Osteoblast (primary cell): ENCODE results near the gene GJA4. TPM values are rescaled to one million over a fixed set of nuclear protein-coding genes. Genes with fewer than 3 reads are reported as not detected.

ENCODE experiments used
- DNase-seq: peaks from one replicate; pipeline ENCODE4 v3.0.0; 2011; ENCODE audit warnings: low spot score, mixed read lengths; ENCODE audit not compliant: insufficient read length; ENCODE audit errors: missing footprints
- H2AFZ ChIP-seq: 2 replicates; pipeline ENCODE4 v1.6.0; 2011; ENCODE audit warnings: mild to moderate bottlenecking, low read length
- H3K27ac ChIP-seq: 2 replicates; pipeline ENCODE4 v1.5.1; 2011; ENCODE audit warnings: mild to moderate bottlenecking, low read depth, low read length, moderate library complexity
- H3K27me3 ChIP-seq: 2 replicates; pipeline ENCODE4 v1.6.0; 2012; ENCODE audit warnings: mild to moderate bottlenecking, control low read depth, inconsistent platforms, low read length, moderate library complexity; ENCODE audit not compliant: insufficient read depth
- H3K36me3 ChIP-seq: 2 replicates; pipeline ENCODE4 v1.5.1; 2011; ENCODE audit warnings: mild to moderate bottlenecking, low read length, control low read depth, moderate library complexity; ENCODE audit not compliant: insufficient read depth
- H3K4me1 ChIP-seq: 2 replicates; pipeline ENCODE4 v1.5.1; 2011; ENCODE audit warnings: mild to moderate bottlenecking, low read length, control low read depth, moderate library complexity; ENCODE audit not compliant: insufficient read depth
- H3K4me2 ChIP-seq: 2 replicates; pipeline ENCODE4 v1.6.0; 2011; ENCODE audit warnings: mild to moderate bottlenecking, low read length; ENCODE audit not compliant: insufficient read depth
- H3K4me3 ChIP-seq: fragments of 200-600 bp; sonication (generic); 3 replicates; pipeline ENCODE4 v1.5.1; 2012; ENCODE audit warnings: mild to moderate bottlenecking, low read length, inconsistent platforms; ENCODE audit not compliant: insufficient read depth
- H3K79me2 ChIP-seq: 2 replicates; pipeline ENCODE4 v1.6.0; 2012; ENCODE audit warnings: mild to moderate bottlenecking, low read length, control low read depth, inconsistent platforms; ENCODE audit not compliant: insufficient read depth
- H3K9me3 ChIP-seq: 2 replicates; pipeline ENCODE4 v1.5.1; 2011; ENCODE audit warnings: low read depth, low read length, control low read depth
- H4K20me1 ChIP-seq: 2 replicates; pipeline ENCODE4 v1.6.0; 2012; ENCODE audit warnings: mild to moderate bottlenecking, low read length, control low read depth; ENCODE audit not compliant: insufficient read depth
- total RNA-seq: library from RNA; depleted of rRNA; stranded (reverse); fragments of >200 nt; gene quantifications from 2 replicates; pipeline ENCODE4 v1.2.3, GENCODE V29; 2012
- TF ChIP-seq, protein P1 (sequence below): IDR thresholded peaks from 2 replicates; pipeline ENCODE4 v1.5.1; 2011; ENCODE audit warnings: mild to moderate bottlenecking, low read depth, low read length, moderate library complexity; ENCODE audit errors: extremely low read depth

Gene GJA4
- total RNA-seq, 1 donor: not detected

- DNase-seq: peak; percentile 45
- Histone ChIP-seq H3K27ac (no peak overlapping the region), H3K4me3 (no peak overlapping the region), H3K9me3 (no peaks in the 10 kb centered on the region), H2AFZ (no peak overlapping the region), H3K4me1 (no peaks in the 10 kb centered on the region), H3K79me2 (no peaks in the 10 kb centered on the region), H3K27me3 (no peaks in the 10 kb centered on the region), H3K36me3 (no peaks in the 10 kb centered on the region), H4K20me1 (no peaks in the 10 kb centered on the region), H3K4me2 (no peak overlapping the region)
- TF ChIP-seq, protein P1, sequence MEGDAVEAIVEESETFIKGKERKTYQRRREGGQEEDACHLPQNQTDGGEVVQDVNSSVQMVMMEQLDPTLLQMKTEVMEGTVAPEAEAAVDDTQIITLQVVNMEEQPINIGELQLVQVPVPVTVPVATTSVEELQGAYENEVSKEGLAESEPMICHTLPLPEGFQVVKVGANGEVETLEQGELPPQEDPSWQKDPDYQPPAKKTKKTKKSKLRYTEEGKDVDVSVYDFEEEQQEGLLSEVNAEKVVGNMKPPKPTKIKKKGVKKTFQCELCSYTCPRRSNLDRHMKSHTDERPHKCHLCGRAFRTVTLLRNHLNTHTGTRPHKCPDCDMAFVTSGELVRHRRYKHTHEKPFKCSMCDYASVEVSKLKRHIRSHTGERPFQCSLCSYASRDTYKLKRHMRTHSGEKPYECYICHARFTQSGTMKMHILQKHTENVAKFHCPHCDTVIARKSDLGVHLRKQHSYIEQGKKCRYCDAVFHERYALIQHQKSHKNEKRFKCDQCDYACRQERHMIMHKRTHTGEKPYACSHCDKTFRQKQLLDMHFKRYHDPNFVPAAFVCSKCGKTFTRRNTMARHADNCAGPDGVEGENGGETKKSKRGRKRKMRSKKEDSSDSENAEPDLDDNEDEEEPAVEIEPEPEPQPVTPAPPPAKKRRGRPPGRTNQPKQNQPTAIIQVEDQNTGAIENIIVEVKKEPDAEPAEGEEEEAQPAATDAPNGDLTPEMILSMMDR: no peak
These were observed 35.4 kb upstream of the GJA4 start for GRCh38 chr1:34757386-34757785.

DNA sequence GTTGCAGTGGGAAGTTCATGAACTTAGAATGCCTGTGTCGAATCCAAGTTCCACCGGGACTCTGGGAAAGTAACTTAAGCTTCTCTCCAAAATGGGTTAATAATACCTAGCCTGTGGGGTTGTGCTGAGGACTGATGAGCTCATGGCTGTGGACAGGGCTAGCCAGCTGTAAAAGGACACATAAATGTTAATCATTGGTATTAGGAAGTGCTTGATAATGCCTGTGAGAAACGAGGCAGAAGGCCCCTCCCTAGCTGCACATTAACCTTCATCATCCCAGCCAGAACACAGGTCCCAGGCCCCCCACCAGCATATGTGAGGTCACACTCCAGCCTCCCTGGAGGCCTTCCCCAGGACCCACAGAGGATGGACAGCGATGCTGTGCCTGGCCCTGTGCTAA, 34.0 kb upstream of the GJA4 start:
- H3K27ac ChIP-seq: no peak overlapping the region
- H3K79me2 ChIP-seq: no peaks in the 10 kb centered on the region
- H3K9me3 ChIP-seq: no peaks in the 10 kb centered on the region
- no peaks in the 10 kb centered on the region for H4K20me1 ChIP-seq
- H3K4me1 ChIP-seq: peaks cover 8% of the 10 kb centered on the region
- no peak overlapping the region for H3K4me2 ChIP-seq
- no peaks in the 10 kb centered on the region for H3K27me3 ChIP-seq
- H2AFZ ChIP-seq: no peak overlapping the region
- H3K36me3 ChIP-seq: no peaks in the 10 kb centered on the region
- H3K4me3 ChIP-seq: no peak overlapping the region
- peak; percentile 42 for DNase-seq
- TF ChIP-seq, protein P1: no peak

DNA sequence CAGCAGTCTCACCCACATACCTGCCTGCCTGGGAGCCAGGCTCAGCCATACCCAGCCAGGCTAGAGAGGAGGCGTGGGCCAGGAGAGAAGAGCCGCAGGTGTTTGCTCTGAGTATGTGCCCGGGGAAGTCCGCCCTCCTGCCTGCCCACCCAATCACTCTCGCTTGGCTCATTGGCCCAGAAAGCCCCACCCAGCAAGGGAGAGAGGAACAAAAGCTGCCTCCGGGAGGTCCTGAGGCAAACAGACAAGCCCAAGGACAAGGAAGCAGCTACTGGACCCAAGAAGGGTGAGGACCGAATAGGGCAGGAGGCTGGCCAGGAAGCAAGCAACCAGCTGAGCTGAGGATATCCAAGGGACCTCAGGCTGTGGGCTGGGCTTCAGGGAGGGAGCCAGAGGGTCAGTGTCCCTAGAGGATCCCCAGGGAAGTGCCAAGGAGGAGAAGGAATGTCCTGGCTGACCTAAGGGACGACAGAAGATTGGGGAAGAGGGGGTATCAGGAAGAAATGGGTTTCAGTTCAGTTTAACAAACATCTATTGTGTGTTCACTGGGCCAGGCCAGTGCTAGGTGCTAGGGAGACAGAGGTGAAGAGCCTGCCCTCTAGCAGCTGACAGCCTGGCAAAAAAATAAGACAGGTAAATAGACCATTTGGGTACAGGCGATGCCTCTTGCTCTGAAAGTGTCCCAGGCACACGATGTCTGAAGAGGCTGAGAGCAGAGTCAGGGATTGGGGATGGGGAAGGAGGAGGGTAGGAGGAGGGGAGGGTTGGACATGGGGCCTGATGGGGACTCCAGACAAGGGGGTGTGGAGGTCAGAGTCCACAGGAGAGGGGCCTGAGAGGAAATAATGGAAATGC, 33.1 kb upstream of the GJA4 start, which contains the start of gene GJB4:
Gene GJB4, plus strand, starts transcription at position 238 of the 855 bp plus-strand sequence. CDS start 1,515 bp downstream, outside the sequence.
- no peaks in the 10 kb centered on the region for H3K27me3 ChIP-seq
- H2AFZ ChIP-seq: no peak within 1 kb of the TSS
- peaks cover 8% of the 10 kb centered on the region for H3K4me1 ChIP-seq
- H3K4me2 ChIP-seq: no peak within 1 kb of the TSS
- no peaks in the 10 kb centered on the region for H4K20me1 ChIP-seq
- H3K9me3 ChIP-seq: no peaks in the 10 kb centered on the region
- no peak within 1 kb of the TSS for H3K4me3 ChIP-seq
- peak; percentile 67 for DNase-seq
- H3K36me3 ChIP-seq: no peaks in the 10 kb centered on the region
- no peak within 1 kb of the TSS for H3K27ac ChIP-seq
- no peaks in the 10 kb centered on the region for H3K79me2 ChIP-seq
- TF ChIP-seq, protein P1: no peak

- Histone ChIP-seq H3K4me2 (no peak overlapping the region), H3K27ac (no peak overlapping the region), H3K79me2 (no peaks in the 10 kb centered on the region), H2AFZ (no peak overlapping the region), H3K4me3 (no peak overlapping the region), H3K27me3 (peaks cover under 1% of the 10 kb centered on the region), H3K4me1 (peaks cover 8% of the 10 kb centered on the region), H3K36me3 (no peaks in the 10 kb centered on the region), H3K9me3 (no peaks in the 10 kb centered on the region), H4K20me1 (no peaks in the 10 kb centered on the region)
- no peak for DNase-seq
- TF ChIP-seq, protein P1: no peak
These were observed 31.5 kb upstream of the GJA4 start for GRCh38 chr1:34761176-34761761.
